HEK293T (cell line): ENCODE data around the gene PLEKHA5.

ENCODE experiments used
- CTCF ChIA-PET: fragments of 350-600 bp; formaldehyde crosslinking; extraction: SDS; loops from one replicate; lab custom pipeline; 2021; ENCODE audit warnings: antibody characterized with exemption, inconsistent platforms; lab: Yijun Ruan, JAX
- POLR2A ChIA-PET: fragments of 350-600 bp; formaldehyde crosslinking; extraction: SDS; loops from one replicate; lab custom pipeline; 2020; ENCODE audit warnings: antibody characterized with exemption, inconsistent platforms; lab: Yijun Ruan, JAX
- DNase-seq: peaks from one replicate; pipeline ENCODE4 v3.0.0; 2012; ENCODE audit warnings: mixed read lengths; ENCODE audit errors: extremely low spot score
- ARNT ChIP-seq: fragments of 450-650 bp; IDR thresholded peaks from 2 replicates; pipeline ENCODE4 v1.6.1; 2017; ENCODE audit warnings: mild to moderate bottlenecking
- BHLHE40 ChIP-seq: fragments of 450-650 bp; IDR thresholded peaks from 2 replicates; pipeline ENCODE4 v1.6.1; 2016; ENCODE audit warnings: mild to moderate bottlenecking, moderate library complexity, borderline replicate concordance
- CTBP1 ChIP-seq: fragments of 450-650 bp; IDR thresholded peaks from 2 replicates; pipeline ENCODE4 v1.6.1; 2016; ENCODE audit warnings: borderline replicate concordance
- ELF4 ChIP-seq: fragments of 450-650 bp; IDR thresholded peaks from 2 replicates; pipeline ENCODE4 v1.6.1; 2017; ENCODE audit warnings: antibody characterized with exemption
- FOXA1 ChIP-seq: fragments of 450-650 bp; IDR thresholded peaks from 2 replicates; pipeline ENCODE4 v1.6.1; 2016; ENCODE audit warnings: mild to moderate bottlenecking
- FOXK2 ChIP-seq: fragments of 450-650 bp; IDR thresholded peaks from 2 replicates; pipeline ENCODE4 v1.6.1; 2016; ENCODE audit warnings: mild to moderate bottlenecking
- FOXM1 ChIP-seq: fragments of 450-650 bp; IDR thresholded peaks from 2 replicates; pipeline ENCODE4 v1.6.1; 2017; ENCODE audit warnings: mild to moderate bottlenecking, borderline replicate concordance
- HDGF ChIP-seq: fragments of 450-650 bp; IDR thresholded peaks from 2 replicates; pipeline ENCODE4 v1.6.1; 2017; ENCODE audit warnings: antibody characterized with exemption, borderline replicate concordance
- L3MBTL2 ChIP-seq: fragments of 450-650 bp; conservative IDR thresholded peaks from 2 replicates; pipeline ENCODE4 v1.6.1; 2016; ENCODE audit warnings: mild to moderate bottlenecking
- LEF1 ChIP-seq: fragments of 450-650 bp; IDR thresholded peaks from 2 replicates; pipeline ENCODE4 v1.6.1; 2017; ENCODE audit warnings: mild to moderate bottlenecking, borderline replicate concordance
- NFRKB ChIP-seq: fragments of 450-650 bp; IDR thresholded peaks from 2 replicates; pipeline ENCODE4 v1.6.1; 2016; ENCODE audit warnings: mild to moderate bottlenecking, moderate library complexity
- SP1 ChIP-seq: fragments of 450-650 bp; IDR thresholded peaks from 2 replicates; pipeline ENCODE4 v1.6.1; 2017
- SUZ12 ChIP-seq: fragments of 450-650 bp; IDR thresholded peaks from 2 replicates; pipeline ENCODE4 v1.6.1; 2016; ENCODE audit warnings: mild to moderate bottlenecking
- TARDBP ChIP-seq: fragments of 450-650 bp; IDR thresholded peaks from 2 replicates; pipeline ENCODE4 v1.6.1; 2016
- ZNF384 ChIP-seq: fragments of 450-650 bp; IDR thresholded peaks from 2 replicates; pipeline ENCODE4 v1.6.1; 2016
- TF ChIP-seq, protein P1 (sequence below): fragments of 450-650 bp; IDR thresholded peaks from 2 replicates; pipeline ENCODE4 v1.6.1; 2016

The PLEKHA5 gene

GRCh38 chr12:19200261-19200660, 70.7 kb downstream of the PLEKHA5 start:
- ChIA-PET CTCF (no interaction called here), POLR2A (no interaction called here)
- TF ChIP-seq CTBP1 (no peak), FOXM1 (no peak), SP1 (no peak), ZNF384 (no peak), TARDBP (no peak), ELF4 (no peak), HDGF (no peak), L3MBTL2 (no peak), NFRKB (no peak), LEF1 (no peak), FOXA1 (no peak), SUZ12 (no peak), ARNT (no peak)
- TF ChIP-seq, protein P1, sequence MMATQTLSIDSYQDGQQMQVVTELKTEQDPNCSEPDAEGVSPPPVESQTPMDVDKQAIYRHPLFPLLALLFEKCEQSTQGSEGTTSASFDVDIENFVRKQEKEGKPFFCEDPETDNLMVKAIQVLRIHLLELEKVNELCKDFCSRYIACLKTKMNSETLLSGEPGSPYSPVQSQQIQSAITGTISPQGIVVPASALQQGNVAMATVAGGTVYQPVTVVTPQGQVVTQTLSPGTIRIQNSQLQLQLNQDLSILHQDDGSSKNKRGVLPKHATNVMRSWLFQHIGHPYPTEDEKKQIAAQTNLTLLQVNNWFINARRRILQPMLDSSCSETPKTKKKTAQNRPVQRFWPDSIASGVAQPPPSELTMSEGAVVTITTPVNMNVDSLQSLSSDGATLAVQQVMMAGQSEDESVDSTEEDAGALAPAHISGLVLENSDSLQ: no peak
- DNase-seq: no peak

GRCh38 chr12:19201661-19202060, 72.1 kb downstream of the PLEKHA5 start:
- ChIA-PET CTCF (no interaction called here), POLR2A (no interaction called here)
- no peak for TF ChIP-seq L3MBTL2
- no peak for TF ChIP-seq NFRKB
- TF ChIP-seq ARNT: no peak
- TF ChIP-seq TARDBP: no peak
- TF ChIP-seq ELF4: no peak
- TF ChIP-seq FOXA1: no peak
- no peak for TF ChIP-seq HDGF
- TF ChIP-seq FOXM1: no peak
- no peak for TF ChIP-seq BHLHE40
- no peak for TF ChIP-seq SUZ12
- TF ChIP-seq FOXK2: no peak
- TF ChIP-seq, protein P1: no peak
- TF ChIP-seq SP1: no peak
- TF ChIP-seq LEF1: no peak
- no peak for TF ChIP-seq ZNF384
- no peak for TF ChIP-seq CTBP1
- DNase-seq: no peak

DNA sequence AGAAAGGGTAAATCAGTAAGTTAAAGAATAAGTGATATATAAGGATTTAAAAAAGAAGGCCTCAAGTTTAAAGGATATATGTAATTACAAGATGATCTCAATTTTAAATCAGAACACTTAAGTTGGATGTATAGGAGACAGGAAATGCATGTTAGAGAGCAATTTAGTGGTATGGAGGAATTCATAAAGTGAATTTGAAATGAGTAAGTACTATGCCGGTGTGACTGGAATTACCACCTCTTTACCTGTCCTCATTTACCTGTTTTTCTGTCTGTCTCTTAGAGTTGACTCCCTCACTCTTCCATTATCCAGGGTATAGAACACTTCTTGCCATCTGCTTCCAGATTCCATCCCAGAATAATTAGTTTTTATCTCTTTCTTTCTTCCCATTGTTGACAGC, 73.5 kb downstream of the PLEKHA5 start:
- TF ChIP-seq, protein P1: no peak
- TF ChIP-seq LEF1 (no peak), SP1 (no peak), FOXM1 (no peak), NFRKB (no peak), TARDBP (no peak), ZNF384 (no peak), ARNT (no peak), SUZ12 (no peak), FOXA1 (no peak), FOXK2 (no peak), HDGF (no peak), BHLHE40 (no peak), ELF4 (no peak), L3MBTL2 (no peak), CTBP1 (no peak)

GRCh38 chr12:19203539-19204506, 74.3 kb downstream of the PLEKHA5 start:
- TF ChIP-seq L3MBTL2: no peak
- TF ChIP-seq HDGF: no peak
- no peak for TF ChIP-seq TARDBP
- TF ChIP-seq LEF1: no peak
- no peak for TF ChIP-seq BHLHE40
- TF ChIP-seq NFRKB: no peak
- TF ChIP-seq CTBP1: no peak
- TF ChIP-seq, protein P1: no peak
- no peak for TF ChIP-seq ELF4
- no peak for TF ChIP-seq FOXM1
- TF ChIP-seq ARNT: no peak
- no peak for TF ChIP-seq SUZ12
- TF ChIP-seq ZNF384: no peak
- TF ChIP-seq SP1: no peak
- no peak for TF ChIP-seq FOXK2
- no peak for TF ChIP-seq FOXA1
- ChIA-PET CTCF (no interaction called here), POLR2A (no interaction called here)
- DNase-seq: no peak

More for the DNA sequence above, 73.5 kb downstream of the PLEKHA5 start:
- no peak for DNase-seq
- CTCF ChIA-PET: no interaction called here
- POLR2A ChIA-PET: no interaction called here

DNA sequence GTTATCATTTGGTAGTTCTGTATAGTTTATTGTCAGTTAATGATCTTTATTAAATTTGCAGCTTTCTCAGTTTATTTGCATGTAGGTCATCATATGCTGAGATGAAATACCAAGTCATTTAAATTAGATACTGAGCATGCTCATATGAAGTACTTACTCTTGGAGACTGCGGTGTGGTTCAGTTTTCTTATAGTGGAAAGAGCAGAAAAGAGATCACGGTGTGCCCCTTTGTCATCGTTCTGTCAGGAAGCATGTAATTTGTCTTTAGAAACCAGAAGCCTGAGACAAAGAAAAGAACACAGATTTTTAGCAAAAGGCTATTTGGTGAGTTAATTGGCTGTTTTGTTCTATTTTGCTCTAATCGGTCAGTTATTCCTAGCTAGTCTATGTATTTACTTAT, 75.6 kb downstream of the PLEKHA5 start:
- ChIA-PET CTCF (no interaction called here), POLR2A (no interaction called here)
- TF ChIP-seq HDGF (no peak), CTBP1 (no peak), SP1 (no peak), FOXM1 (no peak), ELF4 (no peak), ARNT (no peak), L3MBTL2 (no peak), BHLHE40 (no peak), FOXA1 (no peak), SUZ12 (no peak), TARDBP (no peak), ZNF384 (no peak)
- TF ChIP-seq, protein P1: no peak
- DNase-seq: no peak
